Retinal pigment epithelial cell (primary cell): ENCODE measurements around the gene PPP2R5D.

ENCODE experiments used
- DNase-seq: peaks from one replicate; pipeline ENCODE4 v3.0.0-alpha.2; 2010; ENCODE audit warnings: low read depth
- H3K4me3 ChIP-seq: 2 replicates; pipeline ENCODE4 v1.5.1; 2011; ENCODE audit warnings: mild to moderate bottlenecking, low read length, control low read depth, moderate library complexity
- CTCF ChIP-seq: conservative IDR thresholded peaks from 2 replicates; pipeline ENCODE4 v1.5.1; 2011; ENCODE audit warnings: low read depth, low read length, control low read depth, inconsistent platforms

Gene PPP2R5D

DNA sequence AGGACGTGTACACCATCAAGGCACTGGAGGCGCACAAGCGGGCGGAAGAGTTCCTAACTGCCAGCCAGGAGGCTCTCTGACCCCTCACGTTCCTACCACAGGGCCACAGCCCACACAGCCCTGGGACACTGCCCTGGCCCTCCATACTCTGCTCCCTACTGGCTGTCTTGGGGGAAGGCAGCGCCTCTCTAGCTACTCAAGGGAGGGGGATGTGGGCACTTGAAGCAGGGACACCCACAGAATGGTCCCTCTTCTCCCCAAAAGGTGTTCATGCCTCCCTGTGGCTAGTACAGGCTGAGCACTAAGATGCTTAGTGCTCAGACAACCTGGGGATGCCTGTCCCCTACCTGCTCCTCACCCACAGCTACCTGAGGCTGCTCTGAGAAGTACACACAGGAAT, 26.8 kb downstream of the PPP2R5D start:
- no peak for DNase-seq
- no peak for TF ChIP-seq CTCF
- no peak overlapping the region for H3K4me3 ChIP-seq

- TF ChIP-seq CTCF, result no peak
- no peak for DNase-seq
- H3K4me3 ChIP-seq, result no peak overlapping the region
Observed at GRCh38 chr6:43012364-43012763, 28.0 kb downstream of the PPP2R5D start.

- TF ChIP-seq CTCF, result no peak
- peak overlapping the region; percentile 66 for H3K4me3 ChIP-seq
- no peak for DNase-seq
Observed at GRCh38 chr6:43013097-43013842, 28.9 kb downstream of the PPP2R5D start.

DNA sequence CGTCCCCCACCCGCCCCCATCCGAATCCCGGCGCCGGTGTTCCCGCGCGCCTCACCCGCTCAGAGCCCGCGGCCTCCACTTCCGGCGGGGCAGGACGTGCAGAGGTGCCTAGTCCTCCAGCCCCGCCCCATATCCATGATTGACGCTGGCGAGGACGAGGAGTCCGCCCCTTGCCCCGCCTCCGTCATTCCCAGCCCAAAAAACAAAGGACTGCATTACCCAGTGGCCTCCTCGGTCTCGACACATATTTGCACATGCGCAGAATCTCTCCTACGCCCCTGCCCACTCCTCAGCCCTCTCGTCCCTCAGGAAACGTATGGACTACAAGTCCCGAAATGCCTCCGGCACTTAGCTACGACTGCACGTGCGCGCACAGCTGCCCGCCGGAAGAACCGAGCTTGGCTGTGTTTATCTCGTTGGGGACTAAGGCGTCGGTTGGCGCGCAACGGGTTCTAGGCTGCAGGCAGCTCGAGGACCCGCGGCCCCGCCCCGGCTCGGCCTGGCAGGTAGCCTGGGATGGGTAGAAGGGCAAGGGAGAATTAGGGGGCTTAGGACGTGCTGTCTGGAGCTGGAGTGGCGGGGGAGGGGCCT, 29.6 kb downstream of the PPP2R5D start, which contains the start of the genes KLHDC3 and MEA1:
Gene KLHDC3, plus strand, starts transcription at position 407 of the 591 bp plus-strand sequence. CDS start 2,944 bp downstream, outside the sequence.
Gene MEA1, minus strand, starts transcription at position 104 of the 591 bp plus-strand sequence. CDS start 133 bp downstream, outside the sequence.
- peak within 1 kb of the TSS; percentile 94 for H3K4me3 ChIP-seq
- no peak for TF ChIP-seq CTCF
- peak; percentile 99 for DNase-seq

DNA sequence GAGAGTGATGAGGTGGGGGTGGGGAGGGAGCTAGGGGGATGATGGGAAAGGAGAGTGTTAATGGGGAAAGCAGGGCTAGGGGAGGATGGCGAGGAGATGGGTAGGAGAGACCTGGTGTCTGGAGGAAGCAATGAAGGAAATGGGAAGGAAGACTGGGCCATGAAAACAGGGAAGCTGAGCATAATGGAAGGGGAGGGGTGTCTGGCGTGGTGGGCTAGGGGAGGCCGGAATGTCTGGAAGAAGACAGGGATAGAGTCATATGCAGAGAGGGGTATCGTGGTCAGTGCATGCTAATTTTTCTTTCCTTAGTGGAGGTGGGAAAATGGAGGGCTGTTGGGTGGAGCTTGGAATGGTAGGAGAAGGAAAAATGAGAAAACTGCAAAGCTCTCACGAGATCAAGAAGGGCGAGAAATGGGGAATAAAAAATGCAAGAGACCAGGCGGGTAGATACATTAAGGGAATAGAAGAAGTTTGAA, 30.1 kb downstream of the PPP2R5D start:
- TF ChIP-seq CTCF, result no peak
- no peak for DNase-seq
- peak overlapping the region; percentile 94 for H3K4me3 ChIP-seq

GRCh38 chr6:43016176-43016942, 32.0 kb downstream of the PPP2R5D start:
- DNase-seq, result no peak
- H3K4me3 ChIP-seq, result no peak overlapping the region
- no peak for TF ChIP-seq CTCF
